Activated T-cell treated with anti-CD3 and anti-CD28 coated beads, Interleukin-2, amount 50 U/mL, for 72 hours (primary cell): ENCODE measurements around the gene SLC39A8. TPM values are rescaled to one million over a fixed set of nuclear protein-coding genes. Genes with fewer than 3 reads are reported as not detected.

Experiments
- ATAC-seq, 2 donors: fragments of 150-1000 bp; cut with Tn5 transposase; replicated peaks in 1 of 2; 2 replicates each; pipeline ENCODE4 v1.10.0; 2021; ENCODE audit warnings: moderate library complexity in 2 of 2, mild to moderate bottlenecking in 1 of 2
- DNase-seq, 2 donors: peaks; one replicate each; pipeline ENCODE4 v3.0.0; 2021 to 2022; ENCODE audit warnings: mixed read lengths in 1 of 2
- H3K27ac Mint-ChIP-seq: one replicate; pipeline ENCODE4 v1.8.0; 2022; ENCODE audit warnings: mild to moderate bottlenecking, moderate library complexity, mixed read lengths
- H3K27me3 Mint-ChIP-seq: one replicate; pipeline ENCODE4 v1.8.0; 2022; ENCODE audit warnings: low read depth, mixed read lengths
- H3K36me3 Mint-ChIP-seq, 2 donors: one replicate each; pipeline ENCODE4 v1.8.0; 2022; ENCODE audit warnings: mixed read lengths in 2 of 2, mild to moderate bottlenecking in 1 of 2; ENCODE audit not compliant: insufficient read depth in 2 of 2
- H3K4me1 Mint-ChIP-seq: one replicate; pipeline ENCODE4 v1.8.0; 2022; ENCODE audit warnings: low read depth, mixed read lengths
- H3K4me3 Mint-ChIP-seq, 2 donors: one replicate each; pipeline ENCODE4 v1.8.0; 2022; ENCODE audit warnings: mild to moderate bottlenecking in 2 of 2, mixed read lengths in 2 of 2, moderate library complexity in 2 of 2
- H3K9me3 Mint-ChIP-seq, 2 donors: one replicate each; pipeline ENCODE4 v1.8.0; 2022; ENCODE audit warnings: mixed read lengths in 2 of 2
- total RNA-seq, 2 donors: library from RNA; stranded (reverse); gene quantifications; one replicate each; pipeline ENCODE4 v1.2.3, GENCODE V29; 2022

The SLC39A8 gene
- total RNA-seq, 2 donors from 2014 or later, result 56.4 to 58.7 TPM

- H3K4me3 Mint-ChIP-seq, result no peak overlapping the region
- H3K4me1 Mint-ChIP-seq, result peaks cover 47% of the 10 kb centered on the region
- DNase-seq (no peak), ATAC-seq (no peak)
- H3K9me3 Mint-ChIP-seq, result no peaks in the 10 kb centered on the region
- H3K27ac Mint-ChIP-seq, result no peak overlapping the region
- peaks cover 1 to 2% of the 10 kb centered on the region in 2 donors for H3K36me3 Mint-ChIP-seq
- no peaks in the 10 kb centered on the region for H3K27me3 Mint-ChIP-seq
Measured at GRCh38 chr4:102333787-102334186, 11.5 kb downstream of the SLC39A8 start.

- peaks cover 0 to 2% of the 10 kb centered on the region in 2 donors for H3K36me3 Mint-ChIP-seq
- H3K4me1 Mint-ChIP-seq, result peaks cover 24% of the 10 kb centered on the region
- H3K9me3 Mint-ChIP-seq, result no peaks in the 10 kb centered on the region
- H3K27me3 Mint-ChIP-seq, result no peaks in the 10 kb centered on the region
- no peak overlapping the region for H3K27ac Mint-ChIP-seq
- no peak overlapping the region for H3K4me3 Mint-ChIP-seq
- ATAC-seq (no peak), DNase-seq (no peak)
Measured at GRCh38 chr4:102328045-102328444, 17.2 kb downstream of the SLC39A8 start.

- ATAC-seq (no peak), DNase-seq (no peak)
Measured at GRCh38 chr4:102326951-102327350, 18.3 kb downstream of the SLC39A8 start.

GRCh38 chr4:102324730-102325129 is 20.6 kb downstream of the SLC39A8 start:
- no peak overlapping the region for H3K27ac Mint-ChIP-seq
- H3K36me3 Mint-ChIP-seq, result no peaks in the 10 kb centered on the region
- H3K4me1 Mint-ChIP-seq, result peaks cover 35% of the 10 kb centered on the region
- no peak overlapping the region for H3K4me3 Mint-ChIP-seq
- DNase-seq (no peak), ATAC-seq (no peak)
- H3K9me3 Mint-ChIP-seq, result no peaks in the 10 kb centered on the region
- H3K27me3 Mint-ChIP-seq, result no peaks in the 10 kb centered on the region

More at GRCh38 chr4:102326951-102327350, 18.3 kb downstream of the SLC39A8 start:
- Mint-ChIP-seq H3K27me3 (no peaks in the 10 kb centered on the region), H3K36me3 (no peaks in the 10 kb centered on the region), H3K4me3 (no peak overlapping the region), H3K9me3 (no peaks in the 10 kb centered on the region), H3K27ac (no peak overlapping the region), H3K4me1 (peaks cover 30% of the 10 kb centered on the region)

GRCh38 chr4:102322736-102323135 is 22.5 kb downstream of the SLC39A8 start:
- no peak overlapping the region for H3K4me3 Mint-ChIP-seq
- H3K4me1 Mint-ChIP-seq, result peaks cover 33% of the 10 kb centered on the region
- ATAC-seq, result no peak

GRCh38 chr4:102321260-102321995 is 23.9 kb downstream of the SLC39A8 start:
- H3K36me3 Mint-ChIP-seq, result peaks cover 0 to 2% of the 10 kb centered on the region in 2 donors
- no peaks in the 10 kb centered on the region for H3K27me3 Mint-ChIP-seq
- peak in 1 of 2 donors; percentile 45 for ATAC-seq
- H3K9me3 Mint-ChIP-seq, result no peaks in the 10 kb centered on the region
- peak overlapping the region; percentile 62 for H3K27ac Mint-ChIP-seq
- peaks cover 33% of the 10 kb centered on the region for H3K4me1 Mint-ChIP-seq
- DNase-seq, result no peak
- peak overlapping the region in 1 of 2 donors; percentile 19 for H3K4me3 Mint-ChIP-seq

More at GRCh38 chr4:102322736-102323135, 22.5 kb downstream of the SLC39A8 start:
- H3K36me3 Mint-ChIP-seq, result no peaks in the 10 kb centered on the region
- no peak overlapping the region for H3K27ac Mint-ChIP-seq
- no peaks in the 10 kb centered on the region for H3K27me3 Mint-ChIP-seq
- no peaks in the 10 kb centered on the region for H3K9me3 Mint-ChIP-seq
- no peak for DNase-seq

- no peak for DNase-seq
- Mint-ChIP-seq H3K4me1 (peaks cover 28% of the 10 kb centered on the region), H3K36me3 (peaks cover under 1 to 8% of the 10 kb centered on the region in 2 donors), H3K9me3 (no peaks in the 10 kb centered on the region), H3K27ac (no peak overlapping the region), H3K27me3 (no peaks in the 10 kb centered on the region), H3K4me3 (no peak overlapping the region)
- ATAC-seq, result no peak
Measured at GRCh38 chr4:102319594-102319993, 25.7 kb downstream of the SLC39A8 start.

GRCh38 chr4:102318526-102318925 is 26.8 kb downstream of the SLC39A8 start:
- DNase-seq, result no peak
- no peak for ATAC-seq
- Mint-ChIP-seq H3K27ac (no peak overlapping the region), H3K27me3 (no peaks in the 10 kb centered on the region), H3K9me3 (no peaks in the 10 kb centered on the region), H3K4me3 (no peak overlapping the region), H3K4me1 (peaks cover 39% of the 10 kb centered on the region), H3K36me3 (peaks cover 8 to 16% of the 10 kb centered on the region in 2 donors)

- peaks cover 8 to 18% of the 10 kb centered on the region in 2 donors for H3K36me3 Mint-ChIP-seq
- no peak overlapping the region for H3K27ac Mint-ChIP-seq
- DNase-seq (no peak), ATAC-seq (no peak)
- H3K4me1 Mint-ChIP-seq, result peaks cover 37% of the 10 kb centered on the region
- no peaks in the 10 kb centered on the region for H3K27me3 Mint-ChIP-seq
- no peaks in the 10 kb centered on the region for H3K9me3 Mint-ChIP-seq
- H3K4me3 Mint-ChIP-seq, result no peak overlapping the region
Measured at GRCh38 chr4:102318105-102318504, 27.2 kb downstream of the SLC39A8 start.

GRCh38 chr4:102317459-102317858 is 27.8 kb downstream of the SLC39A8 start:
- no peak for DNase-seq
- peaks cover 32% of the 10 kb centered on the region for H3K4me1 Mint-ChIP-seq
- H3K4me3 Mint-ChIP-seq, result no peak overlapping the region
- H3K27ac Mint-ChIP-seq, result no peak overlapping the region
- no peaks in the 10 kb centered on the region for H3K9me3 Mint-ChIP-seq
- ATAC-seq, result no peak
- H3K36me3 Mint-ChIP-seq, result peaks cover 8 to 18% of the 10 kb centered on the region in 2 donors
- H3K27me3 Mint-ChIP-seq, result no peaks in the 10 kb centered on the region

- DNase-seq (no peak), ATAC-seq (no peak)
- no peaks in the 10 kb centered on the region for H3K27me3 Mint-ChIP-seq
- H3K36me3 Mint-ChIP-seq, result peaks cover 8 to 18% of the 10 kb centered on the region in 2 donors
- no peaks in the 10 kb centered on the region for H3K9me3 Mint-ChIP-seq
- H3K4me1 Mint-ChIP-seq, result peaks cover 23% of the 10 kb centered on the region
- H3K4me3 Mint-ChIP-seq, result no peak overlapping the region
- no peak overlapping the region for H3K27ac Mint-ChIP-seq
Measured at GRCh38 chr4:102316585-102316984, 28.7 kb downstream of the SLC39A8 start.

- Mint-ChIP-seq H3K27me3 (no peaks in the 10 kb centered on the region), H3K9me3 (no peaks in the 10 kb centered on the region), H3K27ac (no peak overlapping the region), H3K4me1 (peaks cover 13% of the 10 kb centered on the region), H3K36me3 (peaks cover 8 to 18% of the 10 kb centered on the region in 2 donors), H3K4me3 (no peak overlapping the region)
- ATAC-seq, result no peak
- no peak for DNase-seq
Measured at GRCh38 chr4:102315532-102315931, 29.8 kb downstream of the SLC39A8 start.

GRCh38 chr4:102312417-102312816 is 32.9 kb downstream of the SLC39A8 start:
- DNase-seq (no peak), ATAC-seq (no peak)
- H3K36me3 Mint-ChIP-seq, result peaks cover 12 to 19% of the 10 kb centered on the region in 2 donors
- peaks cover 34% of the 10 kb centered on the region for H3K4me1 Mint-ChIP-seq
- no peaks in the 10 kb centered on the region for H3K27me3 Mint-ChIP-seq
- H3K9me3 Mint-ChIP-seq, result no peaks in the 10 kb centered on the region
- H3K27ac Mint-ChIP-seq, result no peak overlapping the region
- H3K4me3 Mint-ChIP-seq, result no peak overlapping the region

- Mint-ChIP-seq H3K9me3 (no peaks in the 10 kb centered on the region), H3K36me3 (peaks cover 12 to 17% of the 10 kb centered on the region in 2 donors), H3K4me1 (peaks cover 34% of the 10 kb centered on the region), H3K27ac (no peak overlapping the region), H3K27me3 (no peaks in the 10 kb centered on the region), H3K4me3 (no peak overlapping the region)
- no peak for ATAC-seq
- DNase-seq, result no peak
Measured at GRCh38 chr4:102311912-102312311, 33.4 kb downstream of the SLC39A8 start.
